Stimulated activated CD4-positive, alpha-beta T cell treated with anti-CD3 and anti-CD28 coated beads, TNF-alpha, amount 100 ng/mL, for 4 hours (primary cell): ENCODE results near the gene TMEM14A.

Experiments used
- DNase-seq, 3 experiments: peaks; one replicate each; pipeline ENCODE4 v3.0.0-alpha.2; 2020; ENCODE audit warnings: low read depth in 3 of 3

TMEM14A gene

DNA sequence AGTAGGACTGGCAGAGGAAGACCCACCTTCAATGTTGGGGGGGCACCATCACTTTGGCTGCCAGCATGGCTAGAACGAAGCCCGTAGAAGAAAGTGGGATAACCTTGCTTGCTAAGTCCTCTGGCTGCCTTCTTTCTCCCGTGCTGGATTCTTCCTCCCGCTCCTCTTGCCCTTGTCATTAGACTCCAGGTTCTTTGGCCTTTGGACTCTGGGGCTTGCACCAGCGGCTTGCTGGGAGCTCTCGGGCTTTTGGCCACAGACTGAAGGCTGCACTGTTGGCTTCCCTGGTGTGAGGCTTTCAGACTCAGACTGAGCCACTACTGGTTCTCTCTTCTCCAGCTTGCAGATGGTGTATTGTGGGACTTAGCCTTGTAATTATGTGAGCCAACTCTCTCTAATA lies 64.2 kb downstream of the TMEM14A start:
- DNase-seq = no peak

DNA sequence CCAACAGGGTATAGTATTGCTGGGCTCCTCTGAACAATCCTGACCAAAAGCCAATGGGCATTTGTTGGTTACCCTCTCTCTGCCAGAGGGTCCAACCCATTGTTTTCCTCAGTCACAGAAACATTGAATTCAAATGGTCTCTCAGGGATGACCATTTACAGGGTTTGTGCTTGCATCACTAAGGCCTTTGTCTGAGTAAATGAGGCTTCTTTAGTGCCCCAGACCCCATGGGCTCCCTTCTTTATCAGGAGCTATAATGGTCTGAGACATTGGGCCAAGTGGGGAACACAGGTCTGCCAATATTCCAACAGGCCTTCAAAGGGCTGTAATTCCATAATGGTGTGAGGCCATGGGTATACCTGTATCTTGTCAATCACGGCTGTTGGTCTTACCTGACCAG lies 65.2 kb downstream of the TMEM14A start:
- DNase-seq = no peak
